ENCODE data around the gene OGG1. TPM values are rescaled to one million over a fixed set of nuclear protein-coding genes. Genes with fewer than 3 reads are reported as not detected.

Gene OGG1
- total RNA-seq, 3 donors from 2014 or later = 23.3 to 33.0 (median 28.6) TPM

- TF ChIP-seq CTCF (IDR thresholded peaks at IDR 0.05) = no peak
- no peaks in the 10 kb centered on the region for H3K4me1 ChIP-seq (ENCODE audit: low read depth)
- DNase-seq = no peak
- ATAC-seq = no peak
- H3K9me3 ChIP-seq = no peaks in the 10 kb centered on the region
- H3K4me3 ChIP-seq = no peak overlapping the region
- intact Hi-C loops (cut with DNase I, micrococcal nuclease) = no loop called here
- no peaks in the 10 kb centered on the region for H3K36me3 ChIP-seq (ENCODE audit: low read depth)
These were observed 28.6 kb upstream of the OGG1 start for GRCh38 chr3:9721015-9721699.

GRCh38 chr3:9721700-9722060 is 28.1 kb upstream of the OGG1 start:
- no peak overlapping the region for H3K4me3 ChIP-seq
- no peak for TF ChIP-seq CTCF (IDR thresholded peaks at IDR 0.05)
- no peak for DNase-seq
- H3K4me1 ChIP-seq (ENCODE audit: low read depth) = no peaks in the 10 kb centered on the region
- no peaks in the 10 kb centered on the region for H3K36me3 ChIP-seq (ENCODE audit: low read depth)
- intact Hi-C loops (cut with DNase I, micrococcal nuclease) = no loop called here
- no peak for ATAC-seq
- no peaks in the 10 kb centered on the region for H3K9me3 ChIP-seq

GRCh38 chr3:9725775-9726515 is 23.8 kb upstream of the OGG1 start:
- no peak for DNase-seq
- Histone ChIP-seq H3K4me3 (no peak overlapping the region), H3K36me3 (ENCODE audit: low read depth) (no peaks in the 10 kb centered on the region), H3K4me1 (ENCODE audit: low read depth) (peaks cover 5% of the 10 kb centered on the region), H3K9me3 (no peaks in the 10 kb centered on the region)
- no peak for TF ChIP-seq CTCF (IDR thresholded peaks at IDR 0.05)
- ATAC-seq = no peak
- intact Hi-C loops (cut with DNase I, micrococcal nuclease) = no loop called here

- Histone ChIP-seq H3K36me3 (ENCODE audit: low read depth) (no peaks in the 10 kb centered on the region), H3K4me1 (ENCODE audit: low read depth) (peaks cover 5% of the 10 kb centered on the region), H3K9me3 (no peaks in the 10 kb centered on the region), H3K4me3 (no peak overlapping the region)
- intact Hi-C loops (cut with DNase I, micrococcal nuclease) = no loop called here
- ATAC-seq = no peak
- no peak for DNase-seq
- TF ChIP-seq CTCF (IDR thresholded peaks at IDR 0.05) = no peak
These were observed 22.6 kb upstream of the OGG1 start for GRCh38 chr3:9727041-9727595.

- Histone ChIP-seq H3K9me3 (no peaks in the 10 kb centered on the region), H3K4me1 (ENCODE audit: low read depth) (peaks cover 11% of the 10 kb centered on the region), H3K36me3 (ENCODE audit: low read depth) (no peaks in the 10 kb centered on the region), H3K4me3 (no peak overlapping the region)
- TF ChIP-seq CTCF (IDR thresholded peaks at IDR 0.05) = no peak
- intact Hi-C loops (cut with DNase I, micrococcal nuclease) = no loop called here
- ATAC-seq (no peak), DNase-seq (no peak)
These were observed 22.0 kb upstream of the OGG1 start for GRCh38 chr3:9727743-9728142.

All from mucosa of descending colon (tissue), 3 donors.